Hepatocyte (in vitro differentiated cells): ENCODE data around the gene GBE1.

Source experiments
- CTCF ChIP-seq: fragments of 200-600 bp; sonication (generic); IDR thresholded peaks from 2 replicates; pipeline ENCODE4 v1.5.1; 2016; ENCODE audit warnings: antibody characterized with exemption, mild to moderate bottlenecking; ENCODE audit not compliant: poor library complexity
- EZH2phosphoT487 ChIP-seq: fragments of 200-600 bp; sonication (generic); IDR thresholded peaks from one replicate; pipeline ENCODE4 v1.6.1; 2018; ENCODE audit warnings: antibody characterized with exemption, mild to moderate bottlenecking, low read depth, moderate library complexity; ENCODE audit not compliant: unreplicated experiment, severe bottlenecking

- TF ChIP-seq CTCF = no peak
- TF ChIP-seq EZH2phosphoT487 = no peak
Observed at GRCh38 chr3:81743096-81744025, 18.1 kb downstream of the GBE1 start.
